Upper lobe of left lung (tissue), 6 donors: ENCODE data around the gene ASB3. TPM values are rescaled to one million over a fixed set of nuclear protein-coding genes. Genes with fewer than 3 reads are reported as not detected.
"Not testable (repeated sequence)": the region's sequence is repeated elsewhere in the genome, so short reads cannot be mapped to it uniquely, and the experiment has no call there.

Source experiments
- ATAC-seq, 2 donors: fragments of 200-7000 bp; cut with Tn5 transposase; one replicate each; pipeline ENCODE4 v1.9.1; 2022; ENCODE audit warnings: mild to moderate bottlenecking in 2 of 2, moderate library complexity in 2 of 2; ENCODE audit not compliant: low FRiP score in 2 of 2
- DNase-seq, 2 donors: peaks; one replicate each; pipeline ENCODE4 v3.0.0-alpha.2; 2019 to 2020
- H3K27ac ChIP-seq, 4 donors: fragments of 200-600 bp; sonication (generic); one replicate each; pipeline ENCODE4 v1.5.1; 2016 to 2019
- H3K27me3 ChIP-seq, 4 donors: fragments of 200-600 bp; sonication (generic); one replicate each; pipeline ENCODE4 v1.5.1; 2017 to 2019
- H3K36me3 ChIP-seq, 4 donors: fragments of 200-600 bp; sonication (generic); one replicate each; pipeline ENCODE4 v1.5.1; 2016 to 2019
- H3K4me1 ChIP-seq, 4 donors: fragments of 200-600 bp; sonication (generic); one replicate each; pipeline ENCODE4 v1.5.1; 2018 to 2019
- H3K4me3 ChIP-seq, 4 donors: fragments of 200-600 bp; sonication (generic); one replicate each; pipeline ENCODE4 v1.5.1; 2017 to 2019; ENCODE audit warnings: mild to moderate bottlenecking in 2 of 4, moderate library complexity in 1 of 4
- H3K9me3 ChIP-seq, 4 donors: fragments of 200-600 bp; sonication (generic); one replicate each; pipeline ENCODE4 v1.5.1; 2018 to 2019
- CTCF ChIP-seq, 6 experiments: fragments of 450-650 bp in 4 of 6; fragments of 200-600 bp in 2 of 6; sonication (generic) in 2 of 6; IDR thresholded peaks; one replicate each; pipeline ENCODE4 v1.5.1; 2016 to 2019; ENCODE audit warnings: antibody characterized with exemption in 6 of 6
- EP300 ChIP-seq, 4 donors: sonication (generic); formaldehyde crosslinking; IDR thresholded peaks; one replicate each; pipeline ENCODE4 v1.5.1; 2017; ENCODE audit warnings: antibody characterized with exemption in 4 of 4, control low read depth in 2 of 4
- POLR2A ChIP-seq, 4 donors: fragments of 450-650 bp; IDR thresholded peaks; one replicate each; pipeline ENCODE4 v1.5.1; 2016 to 2017; ENCODE audit warnings: antibody characterized with exemption in 4 of 4, mild to moderate bottlenecking in 2 of 4
- POLR2AphosphoS5 ChIP-seq, 2 donors: sonication (generic); formaldehyde crosslinking; IDR thresholded peaks; one replicate each; pipeline ENCODE4 v1.5.1; 2017; ENCODE audit warnings: antibody characterized with exemption in 2 of 2
- WGBS, 2 donors: methylation state at CpG; one replicate each; pipeline ENCODE4 v1.1.5; 2017 to 2018; 5-methylcytosine and 5-hydroxymethylcytosine counted together
- total RNA-seq, 6 donors: library from RNA; depleted of rRNA in 4 of 6; stranded (reverse); fragments of >200 nt in 4 of 6; gene quantifications; one replicate each; pipeline versions ENCODE4 v1.1.0 to v1.2.1, GENCODE V29; 2016 to 2021
- donor health status: DM: no; HTN: no; CAD: no; lungs with moderate emphysema.
- donor health status: DM: no; HTN: yes; CAD: no; lungs with severe emphysema.

ASB3 gene
- 10 to 100 TPM; 16.4 to 54.2 (median 25.2) TPM for total RNA-seq

GRCh38 chr2:53786705-53787613 lies at the start of gene ASB3, which contains the start of gene ERLEC1:
TSS of gene ASB3 (minus strand) at chr2:53786953. CDS start at chr2:53765572, 21,381 bp downstream.
TSS of gene ERLEC1 (plus strand) at chr2:53787044. CDS start at chr2:53787211, 167 bp downstream.
- WGBS, 2 donors, result 0% methylated on average over 20 to 39 of the region's 77 CpGs

GRCh38 chr2:53829980-53830290 lies 43.2 kb upstream of the ASB3 start:
- ATAC-seq, H3K4me3 ChIP-seq, H3K27me3 ChIP-seq, DNase-seq, H3K27ac ChIP-seq, H3K4me1 ChIP-seq, H3K9me3 ChIP-seq: not testable (repeated sequence)
- WGBS, 2 donors, result 84 to 92% methylated on average over 3 to 4 of the region's 4 CpGs
- H3K36me3 ChIP-seq, result peaks cover 0 to 10% (median 1%) of the 10 kb centered on the region in 4 donors

More at GRCh38 chr2:53786705-53787613, at the start of gene ASB3, which contains the start of gene ERLEC1:
- Histone ChIP-seq H3K27ac (peak within 1 kb of the TSS; percentile 81 to 92 (median 87)), H3K27me3 (no peaks in the 10 kb centered on the region), H3K4me1 (peaks cover 25 to 61% (median 47%) of the 10 kb centered on the region in 4 donors), H3K4me3 (peak within 1 kb of the TSS; percentile 71 to 97 (median 80)), H3K36me3 (no peaks in the 10 kb centered on the region), H3K9me3 (no peaks in the 10 kb centered on the region)
- DNase-seq (peak; percentile 91 to 96), ATAC-seq (peak; percentile 96 to 97)
- TF ChIP-seq CTCF (IDR thresholded peaks at IDR 0.05), result peak in 2 of 6 experiments; percentile 3 to 27
- TF ChIP-seq POLR2AphosphoS5 (IDR thresholded peaks at IDR 0.05), result peak; percentile 91 to 96
- TF ChIP-seq POLR2A (IDR thresholded peaks at IDR 0.05), result peak in 3 of 4 donors; percentile 66 to 84 (median 72)
- peak in 1 of 4 donors; percentile 80 for TF ChIP-seq EP300 (IDR thresholded peaks at IDR 0.05)

GRCh38 chr2:53829273-53829979 lies 42.7 kb upstream of the ASB3 start:
- DNase-seq, result peak in 1 of 2 donors; percentile 22
- Histone ChIP-seq H3K36me3 (peaks cover 0 to 10% (median 1%) of the 10 kb centered on the region in 4 donors), H3K4me3 (no peak overlapping the region), H3K9me3 (no peaks in the 10 kb centered on the region), H3K27me3 (no peaks in the 10 kb centered on the region), H3K4me1 (no peaks in the 10 kb centered on the region), H3K27ac (no peak overlapping the region)
- TF ChIP-seq POLR2A (IDR thresholded peaks at IDR 0.05) (no peak), POLR2AphosphoS5 (IDR thresholded peaks at IDR 0.05) (no peak)
- 82 to 94% methylated on average over 11 of the region's 11 CpGs for WGBS, 2 donors
- ATAC-seq, result peak in 1 of 2 donors; percentile 43

- Histone ChIP-seq H3K27me3 (no peaks in the 10 kb centered on the region), H3K27ac (no peak overlapping the region), H3K4me1 (no peaks in the 10 kb centered on the region), H3K4me3 (no peak overlapping the region), H3K9me3 (no peaks in the 10 kb centered on the region), H3K36me3 (peaks cover 0 to 10% (median 1%) of the 10 kb centered on the region in 4 donors)
- DNase-seq (no peak), ATAC-seq (no peak)
- TF ChIP-seq CTCF (IDR thresholded peaks at IDR 0.05) (no peak), POLR2A (IDR thresholded peaks at IDR 0.05) (no peak), POLR2AphosphoS5 (IDR thresholded peaks at IDR 0.05) (no peak), EP300 (IDR thresholded peaks at IDR 0.05) (no peak)
- WGBS, 2 donors, result 93 to 95% methylated on average over 4 of the region's 4 CpGs
These were observed 41.6 kb upstream of the ASB3 start for GRCh38 chr2:53828331-53828730.

- ATAC-seq (no peak), DNase-seq (no peak)
- no peaks in the 10 kb centered on the region for H3K4me1 ChIP-seq
- no peaks in the 10 kb centered on the region for H3K27me3 ChIP-seq
- H3K36me3 ChIP-seq, result peaks cover 0 to 10% (median 0%) of the 10 kb centered on the region in 4 donors
- no peaks in the 10 kb centered on the region for H3K9me3 ChIP-seq
- no peak overlapping the region for H3K4me3 ChIP-seq
- WGBS, 2 donors, result 78 to 87% methylated on average over 3 of the region's 3 CpGs
- peak overlapping the region in 1 of 4 donors; percentile 0 for H3K27ac ChIP-seq
- TF ChIP-seq POLR2A (IDR thresholded peaks at IDR 0.05), result no peak
- TF ChIP-seq POLR2AphosphoS5 (IDR thresholded peaks at IDR 0.05), result no peak
- TF ChIP-seq CTCF (IDR thresholded peaks at IDR 0.05), result no peak
- TF ChIP-seq EP300 (IDR thresholded peaks at IDR 0.05), result no peak
These were observed 40.8 kb upstream of the ASB3 start for GRCh38 chr2:53827398-53828175.
